Esophagus squamous epithelium (tissue), 4 donors: ENCODE measurements around the gene GTF3C1.

Source experiments
- CTCF ChIP-seq, 6 experiments: fragments of 450-650 bp in 4 of 6; fragments of 200-600 bp in 2 of 6; sonication (generic) in 2 of 6; IDR thresholded peaks; one replicate each; pipeline ENCODE4 v1.5.1; 2016 to 2019; ENCODE audit warnings: antibody characterized with exemption in 6 of 6, mild to moderate bottlenecking in 4 of 6, moderate library complexity in 4 of 6
- POLR2A ChIP-seq, 4 donors: fragments of 450-650 bp; IDR thresholded peaks; one replicate each; pipeline ENCODE4 v1.6.1; 2017; ENCODE audit warnings: antibody characterized with exemption in 4 of 4, mild to moderate bottlenecking in 4 of 4, moderate library complexity in 3 of 4

GRCh38 chr16:27436065-27436464 lies 113.6 kb downstream of the GTF3C1 start:
- no peak for TF ChIP-seq CTCF (IDR thresholded peaks at IDR 0.05)
- no peak for TF ChIP-seq POLR2A (IDR thresholded peaks at IDR 0.05)
